Spleen (tissue), 11 donors: ENCODE data around the gene CD82. TPM values are rescaled to one million over a fixed set of nuclear protein-coding genes. Genes with fewer than 3 reads are reported as not detected.

Experiments used
- DNase-seq: peaks from one replicate; pipeline ENCODE4 v3.0.0-alpha.2; 2020
- H3K27ac ChIP-seq, 8 donors: fragments of 200-600 bp; sonication (generic) in 7 of 8; 1 replicate in 4 of 8; 2 replicates in 4 of 8; pipeline versions ENCODE4 v1.5.0 to v1.8.0; 2016 to 2021; ENCODE audit warnings: inconsistent platforms in 4 of 8, mild to moderate bottlenecking in 4 of 8, moderate library complexity in 1 of 8
- H3K27me3 ChIP-seq, 7 donors: fragments of 200-600 bp; sonication (generic) in 6 of 7; replicated peaks in 1 of 7; 1 replicate in 4 of 7; 2 replicates in 3 of 7; pipeline versions ENCODE4 v1.5.0 to v1.8.0; 2016 to 2021; ENCODE audit warnings: inconsistent platforms in 3 of 7, mild to moderate bottlenecking in 1 of 7
- H3K36me3 ChIP-seq, 6 donors: fragments of 200-600 bp; sonication (generic) in 5 of 6; 1 replicate in 4 of 6; 2 replicates in 2 of 6; pipeline versions ENCODE4 v1.5.0 to v1.8.0; 2016 to 2021; ENCODE audit warnings: inconsistent platforms in 2 of 6
- H3K4me1 ChIP-seq, 6 donors: fragments of 200-600 bp; sonication (generic) in 5 of 6; 1 replicate in 3 of 6; 2 replicates in 3 of 6; pipeline versions ENCODE4 v1.5.0 to v1.8.0; 2016 to 2021; ENCODE audit warnings: inconsistent platforms in 3 of 6
- H3K4me3 ChIP-seq, 8 donors: fragments of 200-600 bp; sonication (generic) in 7 of 8; 1 replicate in 4 of 8; 2 replicates in 4 of 8; pipeline versions ENCODE4 v1.5.0 to v1.8.0; 2016 to 2021; ENCODE audit warnings: inconsistent platforms in 4 of 8, mild to moderate bottlenecking in 4 of 8, moderate library complexity in 2 of 8
- H3K9me3 ChIP-seq, 8 donors: fragments of 200-600 bp; sonication (generic) in 7 of 8; 1 replicate in 4 of 8; 2 replicates in 4 of 8; pipeline versions ENCODE4 v1.5.0 to v1.8.0; 2016 to 2021; ENCODE audit warnings: inconsistent platforms in 4 of 8
- CTCF ChIP-seq, 11 experiments: fragments of 200-600 bp in 7 of 11; fragments of 450-650 bp in 4 of 11; sonication (generic) in 4 of 11; IDR thresholded peaks in 8 of 11; conservative IDR thresholded peaks in 3 of 11; 1 replicate in 7 of 11; 2 replicates in 4 of 11; pipeline versions ENCODE4 v1.4.0 to v1.8.0; 2016 to 2021; ENCODE audit warnings: antibody characterized with exemption in 11 of 11, inconsistent platforms in 4 of 11, mild to moderate bottlenecking in 1 of 11
- POLR2A ChIP-seq, 3 donors: fragments of 450-650 bp; IDR thresholded peaks; one replicate each; pipeline ENCODE4 v1.5.1; 2017; ENCODE audit warnings: antibody characterized with exemption in 3 of 3, mild to moderate bottlenecking in 1 of 3
- POLR2AphosphoS5 ChIP-seq, 3 donors: sonication (generic); formaldehyde crosslinking; IDR thresholded peaks; one replicate each; pipeline ENCODE4 v1.5.1; 2017; ENCODE audit warnings: antibody characterized with exemption in 3 of 3
- WGBS, 5 donors: extraction: QIAGEN DNeasy Blood & Tissue Kit in 3 of 5; methylation state at CpG; one replicate each; pipeline versions ENCODE4 v1.1.5 to v1.1.7; 2013 to 2018; 5-methylcytosine and 5-hydroxymethylcytosine counted together
- intact Hi-C: fragments of 100-400 bp; cut with DNase I; formaldehyde crosslinking; loops from one replicate; pipeline ENCODE4 v1.15.0; 2023; ENCODE audit warnings: low total_unique reads
- polyA plus RNA-seq, 3 donors: library from polyadenylated mRNA; stranded (reverse); fragments of 200-250 nt; gene quantifications; one replicate each; pipeline ENCODE4 v1.2.1, GENCODE V29; 2013
- total RNA-seq, 7 donors: library from RNA; depleted of rRNA in 3 of 7; stranded (reverse); fragments of >200 nt in 3 of 7; fragmentation: NEBNext Ultra II Directional in 4 of 7; extraction: Animal tissue kit (Norgen Biotek cat#: 25700) in 4 of 7; gene quantifications; one replicate each; pipeline versions ENCODE4 v1.1.0 to v1.2.1, GENCODE V29; 2016 to 2021
- donor health status: healthy with polysubstance abuse.
- donor health status: DM: no; HTN: no; CAD: no; lungs with moderate emphysema.
- donor health status: DM: no; HTN: no; CAD: no.
- donor health status: Bipolar disorder and iron deficiency.
- donor health status: healthy.
- donor health status: DM: no; HTN: no; CAD: no.
- donor health status: DM: yes; HTN: yes; CAD: no.

CD82 gene
- total and polyA plus RNA-seq, 10 donors = 27.8 to 174 (median 95.2) TPM

- 64 to 77% (median 68%) methylated on average over 11 of the region's 11 CpGs for WGBS, 5 donors
- Histone ChIP-seq H3K4me3 (peak overlapping the region; percentile 48 to 76 (median 66)), H3K9me3 (no peaks in the 10 kb centered on the region), H3K27me3 (no peaks in the 10 kb centered on the region), H3K4me1 (peaks cover 41 to 93% (median 77%) of the 10 kb centered on the region in 6 donors), H3K27ac (peak overlapping the region in 7 of 8 donors; percentile 9 to 95 (median 89)), H3K36me3 (peaks cover 0 to 12% (median 0%) of the 10 kb centered on the region in 6 donors)
- intact Hi-C loops = loop anchor here (5.0 kb wide), 1 partner anchor 35 kb away; no protein-coding TSS in a partner anchor
- DNase-seq = no peak
- TF ChIP-seq POLR2A (IDR thresholded peaks at IDR 0.05) = no peak
- TF ChIP-seq POLR2AphosphoS5 (IDR thresholded peaks at IDR 0.05) = no peak
- no peak for TF ChIP-seq CTCF (IDR thresholded peaks at IDR 0.05 in 8 of 11, conservative IDR thresholded peaks at IDR 0.05 in 3 of 11)
Measured at GRCh38 chr11:44566952-44567875, 1.8 kb downstream of the CD82 start.

- TF ChIP-seq POLR2A (IDR thresholded peaks at IDR 0.05) = no peak
- no peak for TF ChIP-seq CTCF (IDR thresholded peaks at IDR 0.05 in 8 of 11, conservative IDR thresholded peaks at IDR 0.05 in 3 of 11)
- no peak for TF ChIP-seq POLR2AphosphoS5 (IDR thresholded peaks at IDR 0.05)
- DNase-seq = peak; percentile 10
- Histone ChIP-seq H3K4me3 (peak overlapping the region in 3 of 8 donors; percentile 63 to 76 (median 71)), H3K4me1 (peaks cover 41 to 95% (median 84%) of the 10 kb centered on the region in 6 donors), H3K27me3 (no peaks in the 10 kb centered on the region), H3K27ac (peak overlapping the region in 7 of 8 donors; percentile 84 to 95 (median 89)), H3K9me3 (no peaks in the 10 kb centered on the region), H3K36me3 (peaks cover 0 to 15% (median 0%) of the 10 kb centered on the region in 6 donors)
- intact Hi-C loops = loop anchor here (5.0 kb wide), 1 partner anchor 34 kb away; no protein-coding TSS in a partner anchor
- WGBS, 5 donors = 82 to 89% (median 86%) methylated on average over 4 of the region's 4 CpGs
Measured at GRCh38 chr11:44567876-44568256, 2.4 kb downstream of the CD82 start.

DNA sequence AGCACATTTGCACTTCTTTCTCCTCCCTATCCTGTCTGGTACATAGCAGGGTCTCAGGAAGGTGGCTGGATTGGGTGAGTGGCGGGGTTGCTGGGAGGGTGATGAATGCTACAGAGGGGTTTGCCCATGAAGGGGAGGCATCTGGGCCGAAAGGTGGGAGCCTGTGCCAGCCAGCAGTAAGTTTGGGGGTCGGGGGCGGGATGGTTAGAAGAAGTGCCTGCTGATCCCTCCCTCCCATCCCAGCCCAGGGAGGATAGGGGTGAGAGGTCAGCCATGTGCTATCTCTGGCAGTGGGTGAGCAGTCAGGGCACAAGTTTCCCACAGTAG lies 2.8 kb downstream of the CD82 start:
- intact Hi-C loops = loop anchor here (5.0 kb wide), 1 partner anchor 34 kb away; no protein-coding TSS in a partner anchor
- peaks cover 41 to 96% (median 88%) of the 10 kb centered on the region in 6 donors for H3K4me1 ChIP-seq

More for the DNA sequence above, 2.8 kb downstream of the CD82 start:
- H3K36me3 ChIP-seq = peaks cover 0 to 18% (median 0%) of the 10 kb centered on the region in 6 donors
- H3K9me3 ChIP-seq = no peaks in the 10 kb centered on the region
- 43 to 74% (median 60%) methylated on average over 4 of the region's 4 CpGs for WGBS, 5 donors
- H3K27me3 ChIP-seq = no peaks in the 10 kb centered on the region
- H3K27ac ChIP-seq = peak overlapping the region; percentile 31 to 95 (median 88)
- TF ChIP-seq POLR2AphosphoS5 (IDR thresholded peaks at IDR 0.05) = no peak
- TF ChIP-seq POLR2A (IDR thresholded peaks at IDR 0.05) = no peak
- no peak for TF ChIP-seq CTCF (IDR thresholded peaks at IDR 0.05 in 8 of 11, conservative IDR thresholded peaks at IDR 0.05 in 3 of 11)
- DNase-seq = no peak
- H3K4me3 ChIP-seq = peak overlapping the region in 5 of 8 donors; percentile 11 to 76 (median 22)
